Neural progenitor cell (in vitro differentiated cells): ENCODE measurements around the gene HOXC4. TPM values are rescaled to one million over a fixed set of nuclear protein-coding genes. Genes with fewer than 3 reads are reported as not detected.

Experiments used
- DNase-seq: peaks from one replicate; pipeline ENCODE4 v3.0.0-alpha.2; 2016; ENCODE audit warnings: low spot score
- H2AFZ ChIP-seq: fragments of 200-600 bp; sonication (generic); replicated peaks from 2 replicates; pipeline ENCODE4 v1.6.1; 2016; ENCODE audit warnings: antibody characterized with exemption
- H3F3A ChIP-seq: fragments of 200-600 bp; sonication (generic); 2 replicates; pipeline ENCODE4 v1.6.1; 2016; ENCODE audit warnings: antibody characterized with exemption, low read depth
- H3K27ac ChIP-seq: fragments of 200-600 bp; sonication (generic); 2 replicates; pipeline ENCODE4 v1.5.1; 2016; ENCODE audit warnings: mild to moderate bottlenecking
- H3K27me3 ChIP-seq: fragments of 200-600 bp; sonication (generic); 2 replicates; pipeline ENCODE4 v1.6.1; 2016; ENCODE audit warnings: mild to moderate bottlenecking, moderate library complexity
- H3K36me3 ChIP-seq: fragments of 200-600 bp; sonication (generic); 2 replicates; pipeline ENCODE4 v1.5.1; 2016
- H3K4me1 ChIP-seq: fragments of 200-600 bp; sonication (generic); 2 replicates; pipeline ENCODE4 v1.6.1; 2016; ENCODE audit warnings: mixed run types
- H3K4me2 ChIP-seq: fragments of 200-600 bp; sonication (generic); 2 replicates; pipeline ENCODE4 v1.6.1; 2016
- H3K4me3 ChIP-seq: fragments of 200-600 bp; sonication (generic); 2 replicates; pipeline ENCODE4 v1.5.1; 2016
- H3K79me2 ChIP-seq: fragments of 200-600 bp; sonication (generic); 2 replicates; pipeline ENCODE4 v1.6.1; 2016; ENCODE audit warnings: low read depth
- H3K9ac ChIP-seq: fragments of 200-600 bp; sonication (generic); 2 replicates; pipeline ENCODE4 v1.6.1; 2016
- H3K9me3 ChIP-seq: fragments of 200-600 bp; sonication (generic); 2 replicates; pipeline ENCODE4 v1.5.1; 2016; ENCODE audit warnings: low read depth
- H4K20me1 ChIP-seq: fragments of 200-600 bp; sonication (generic); 2 replicates; pipeline ENCODE4 v1.6.1; 2016; ENCODE audit warnings: low read depth
- H3K27ac Mint-ChIP-seq: 3 replicates; pipeline ENCODE4 v1.8.0; 2021; ENCODE audit warnings: mixed read lengths
- H3K27me3 Mint-ChIP-seq: 2 replicates; pipeline ENCODE4 v1.8.0; 2022; ENCODE audit warnings: low read depth, mild to moderate bottlenecking, inconsistent platforms, moderate library complexity, mixed read lengths; ENCODE audit not compliant: insufficient read depth
- H3K36me3 Mint-ChIP-seq: 3 replicates; pipeline ENCODE4 v1.8.0; 2021; ENCODE audit warnings: mixed read lengths
- H3K4me1 Mint-ChIP-seq: 3 replicates; pipeline ENCODE4 v1.8.0; 2021; ENCODE audit warnings: mixed read lengths
- H3K4me3 Mint-ChIP-seq: 3 replicates; pipeline ENCODE4 v1.8.0; 2021; ENCODE audit warnings: mild to moderate bottlenecking, moderate library complexity, mixed read lengths
- H3K9me3 Mint-ChIP-seq: 3 replicates; pipeline ENCODE4 v1.8.0; 2020; ENCODE audit warnings: mixed read lengths
- CTCF ChIP-seq: fragments of 200-600 bp; sonication (generic); IDR thresholded peaks from 2 replicates; pipeline ENCODE4 v1.5.1; 2017; ENCODE audit warnings: antibody characterized with exemption, mild to moderate bottlenecking
- EZH2 ChIP-seq: fragments of 200-600 bp; sonication (generic); IDR thresholded peaks from 2 replicates; pipeline ENCODE4 v1.6.1; 2017; ENCODE audit warnings: antibody characterized with exemption, mild to moderate bottlenecking, moderate library complexity
- EZH2phosphoT487 ChIP-seq: fragments of 200-600 bp; sonication (generic); IDR thresholded peaks from 2 replicates; pipeline ENCODE4 v1.6.1; 2017; ENCODE audit warnings: antibody characterized with exemption
- total RNA-seq: library from RNA; depleted of rRNA; stranded (reverse); fragments of >200 nt; gene quantifications from 2 replicates; pipeline ENCODE4 v1.2.3, GENCODE V29; 2015; ENCODE audit warnings: low replicate concordance

HOXC4 gene
- total RNA-seq, 1 donor from 2014 or later, result not detected

- Mint-ChIP-seq H3K4me1 (no peaks in the 10 kb centered on the region), H3K9me3 (no peaks in the 10 kb centered on the region), H3K36me3 (no peaks in the 10 kb centered on the region), H3K4me3 (no peak overlapping the region), H3K27ac (no peak overlapping the region), H3K27me3 (peaks cover 93% of the 10 kb centered on the region)
- Histone ChIP-seq H3K9me3 (no peaks in the 10 kb centered on the region), H3K4me1 (no peaks in the 10 kb centered on the region), H3K9ac (no peak overlapping the region), H3K79me2 (no peaks in the 10 kb centered on the region), H3F3A (no peaks in the 10 kb centered on the region), H3K36me3 (no peaks in the 10 kb centered on the region), H3K27ac (no peak overlapping the region), H4K20me1 (peaks cover 86% of the 10 kb centered on the region), H3K4me2 (no peak overlapping the region), H3K4me3 (no peak overlapping the region), H2AFZ (no peak overlapping the region), H3K27me3 (peaks cover 100% of the 10 kb centered on the region)
- TF ChIP-seq EZH2phosphoT487 (no peak), CTCF (no peak), EZH2 (no peak)
- DNase-seq, result no peak
Observed at GRCh38 chr12:54022960-54023884, 30.4 kb upstream of the HOXC4 start.

DNA sequence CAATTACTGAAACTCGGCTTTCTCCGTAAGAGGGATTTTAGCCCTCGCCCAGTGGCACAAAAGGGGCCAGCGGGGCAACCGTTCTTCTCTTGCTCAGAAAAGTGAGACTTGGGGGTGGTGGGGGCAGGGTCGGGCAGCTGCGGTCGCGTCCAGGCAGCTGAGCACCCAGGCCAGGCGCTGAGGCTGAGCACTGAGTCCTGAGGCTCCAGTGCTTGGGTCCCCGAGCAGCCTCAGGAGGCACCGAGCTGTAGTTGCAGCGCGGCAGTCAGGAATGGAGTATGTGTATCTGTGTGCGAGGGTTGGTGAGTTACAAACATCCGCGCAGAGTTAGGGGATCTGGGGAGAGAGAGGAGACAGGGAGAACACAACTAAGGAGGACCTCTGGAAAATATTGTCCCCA, 29.5 kb upstream of the HOXC4 start:
- Histone ChIP-seq H3K9me3 (no peaks in the 10 kb centered on the region), H3F3A (no peaks in the 10 kb centered on the region), H3K27ac (no peak overlapping the region), H3K27me3 (peaks cover 100% of the 10 kb centered on the region), H3K9ac (no peak overlapping the region), H3K79me2 (no peaks in the 10 kb centered on the region), H3K36me3 (no peaks in the 10 kb centered on the region), H2AFZ (no peak overlapping the region), H3K4me2 (no peak overlapping the region), H3K4me1 (no peaks in the 10 kb centered on the region), H3K4me3 (no peak overlapping the region), H4K20me1 (peaks cover 88% of the 10 kb centered on the region)
- Mint-ChIP-seq H3K36me3 (no peaks in the 10 kb centered on the region), H3K27ac (no peak overlapping the region), H3K4me1 (no peaks in the 10 kb centered on the region), H3K4me3 (no peak overlapping the region), H3K9me3 (no peaks in the 10 kb centered on the region), H3K27me3 (peaks cover 97% of the 10 kb centered on the region)
- TF ChIP-seq CTCF (no peak), EZH2phosphoT487 (peak; percentile 82), EZH2 (peak; percentile 89)
- peak; percentile 59 for DNase-seq

DNA sequence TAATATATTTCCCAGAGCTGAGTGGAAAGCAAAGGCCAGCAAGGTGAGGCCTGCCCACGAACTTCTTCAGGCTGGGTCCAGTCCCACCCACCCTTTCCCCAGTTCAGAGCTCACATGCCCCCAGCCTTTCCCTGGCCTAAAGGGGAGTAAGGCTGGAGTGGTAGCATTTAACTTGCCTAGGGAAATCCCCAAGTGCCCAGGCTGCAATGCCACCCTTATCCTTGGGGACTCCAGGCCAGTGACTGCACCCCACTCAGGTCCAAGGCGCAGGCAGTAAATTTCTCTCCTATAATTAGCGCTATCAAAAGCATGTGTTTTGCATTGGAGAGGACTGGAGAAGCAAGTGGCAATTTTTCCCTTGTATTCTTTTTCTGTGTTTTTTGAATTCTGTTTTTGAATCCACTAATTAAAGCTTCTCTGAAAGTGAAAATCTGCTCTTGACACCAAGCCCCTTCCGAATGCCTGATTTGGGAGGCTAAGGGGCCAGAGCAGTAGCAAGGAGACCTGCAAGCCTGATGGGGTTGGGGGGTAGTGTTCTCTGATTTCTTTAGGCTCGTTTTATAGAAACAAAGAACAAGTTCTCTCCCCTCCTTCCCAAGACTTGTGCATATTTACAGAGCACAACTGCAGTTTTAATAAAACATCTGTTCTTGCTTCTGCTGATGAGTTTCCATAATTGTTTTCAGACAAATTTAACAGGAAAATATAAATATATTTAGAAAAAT, 28.9 kb upstream of the HOXC4 start:
- Histone ChIP-seq H3F3A (no peaks in the 10 kb centered on the region), H3K4me3 (no peak overlapping the region), H3K4me1 (no peaks in the 10 kb centered on the region), H3K9ac (no peak overlapping the region), H2AFZ (no peak overlapping the region), H3K79me2 (no peaks in the 10 kb centered on the region), H3K27ac (no peak overlapping the region), H3K36me3 (no peaks in the 10 kb centered on the region), H3K4me2 (no peak overlapping the region), H4K20me1 (peaks cover 88% of the 10 kb centered on the region), H3K27me3 (peaks cover 100% of the 10 kb centered on the region), H3K9me3 (no peaks in the 10 kb centered on the region)
- no peak overlapping the region for H3K4me3 Mint-ChIP-seq
- no peaks in the 10 kb centered on the region for H3K4me1 Mint-ChIP-seq
- no peak for TF ChIP-seq EZH2
- TF ChIP-seq EZH2phosphoT487, result peak; percentile 16
- TF ChIP-seq CTCF, result no peak
- DNase-seq, result no peak
- no peaks in the 10 kb centered on the region for H3K36me3 Mint-ChIP-seq
- H3K9me3 Mint-ChIP-seq, result no peaks in the 10 kb centered on the region
- peaks cover 95% of the 10 kb centered on the region for H3K27me3 Mint-ChIP-seq
- H3K27ac Mint-ChIP-seq, result no peak overlapping the region
